GM12891 (cell line): Measurements from ENCODE around the gene TRPV5.

Experiments used
- POLR2A ChIP-seq: IDR thresholded peaks from 2 replicates; pipeline ENCODE4 v1.6.1; 2011; ENCODE audit warnings: low read depth, low read length, control low read depth
- SPI1 ChIP-seq: IDR thresholded peaks from 2 replicates; pipeline ENCODE4 v1.6.1; 2011; ENCODE audit warnings: low read depth, low read length, control low read depth

DNA sequence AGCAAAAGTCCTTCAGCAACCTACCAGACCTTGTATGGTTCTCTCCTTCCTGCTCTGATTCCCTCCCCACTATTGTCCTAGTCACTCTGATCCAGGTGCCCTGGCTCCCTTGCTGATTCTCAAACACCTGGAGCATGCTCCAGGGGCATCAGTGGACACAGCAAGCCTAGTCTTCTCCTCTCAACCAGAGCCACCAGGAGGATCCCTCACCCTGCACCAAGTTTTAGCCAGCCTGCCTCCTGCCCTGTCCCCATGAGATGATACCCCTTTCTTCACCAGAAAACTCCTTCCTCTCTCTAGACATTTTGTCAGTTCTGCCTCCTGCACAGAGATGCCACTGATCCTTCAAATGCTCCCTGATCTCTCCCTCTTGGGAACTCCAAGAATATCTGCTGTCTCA is 16.7 kb upstream of the TRPV5 start:
- no peak for TF ChIP-seq POLR2A
- TF ChIP-seq SPI1 = no peak
